ENCODE data around the gene RAB44.

Gene RAB44

DNA sequence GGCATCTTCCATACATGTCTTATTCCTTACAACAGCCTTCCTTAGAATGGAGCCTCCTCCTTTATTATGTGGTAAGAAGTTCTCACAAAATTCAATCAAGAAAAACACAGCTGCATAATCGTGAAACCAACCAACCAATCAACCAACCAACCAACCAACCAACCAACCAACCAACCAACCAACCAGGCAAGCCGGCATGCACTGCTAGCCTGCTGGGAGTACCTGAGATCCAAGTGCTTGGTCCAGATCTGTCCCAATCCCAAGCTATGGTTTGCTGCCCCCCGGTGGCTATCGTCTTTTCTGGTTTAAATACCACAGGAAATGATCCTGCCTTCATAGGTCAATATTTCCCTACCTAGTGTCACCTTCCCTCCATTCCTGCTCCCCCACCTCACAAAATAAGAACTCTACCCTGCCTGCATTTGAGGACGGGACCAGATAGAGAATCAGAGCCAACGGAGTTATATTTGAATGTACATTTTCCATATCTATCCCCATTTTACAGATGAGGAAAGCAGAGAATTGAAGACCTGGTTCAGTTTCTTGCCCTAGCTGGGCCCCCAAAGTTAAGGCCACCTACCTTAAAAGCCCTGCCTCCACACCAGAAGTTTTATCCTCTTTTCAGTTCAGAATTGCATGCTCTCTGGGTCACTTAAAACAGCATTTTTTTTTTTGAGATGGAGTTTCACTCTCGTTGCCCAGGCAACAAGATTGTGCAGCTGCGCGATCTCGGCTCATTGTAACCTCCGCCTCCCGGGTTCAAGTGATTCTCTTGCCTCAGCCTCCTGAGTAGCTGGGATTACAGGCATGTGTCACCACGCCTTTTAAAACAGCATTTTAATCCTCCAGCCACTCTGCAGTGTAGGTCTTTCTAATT, 27.1 kb downstream of the RAB44 start:
- Histone ChIP-seq H3K4me3 (ENCODE audit: extremely low read depth, insufficient read depth, low read length, poor library complexity, severe bottlenecking) (no peak overlapping the region), H3K4me1 (ENCODE audit: control insufficient read depth, insufficient read depth, low read length, poor library complexity, severe bottlenecking) (peaks cover 19% of the 10 kb centered on the region), H3K27ac (ENCODE audit: low read depth, low read length, severe bottlenecking) (no peak overlapping the region), H3K9me3 (ENCODE audit: control insufficient read depth, low read length) (no peaks in the 10 kb centered on the region), H3K36me3 (ENCODE audit: control insufficient read depth, insufficient read depth, low read length) (no peaks in the 10 kb centered on the region)
- WGBS, 2 experiments (ENCODE audit: insufficient coverage in 2 of 2), result 79 to 81% methylated on average over 6 to 8 of the region's 13 CpGs

DNA sequence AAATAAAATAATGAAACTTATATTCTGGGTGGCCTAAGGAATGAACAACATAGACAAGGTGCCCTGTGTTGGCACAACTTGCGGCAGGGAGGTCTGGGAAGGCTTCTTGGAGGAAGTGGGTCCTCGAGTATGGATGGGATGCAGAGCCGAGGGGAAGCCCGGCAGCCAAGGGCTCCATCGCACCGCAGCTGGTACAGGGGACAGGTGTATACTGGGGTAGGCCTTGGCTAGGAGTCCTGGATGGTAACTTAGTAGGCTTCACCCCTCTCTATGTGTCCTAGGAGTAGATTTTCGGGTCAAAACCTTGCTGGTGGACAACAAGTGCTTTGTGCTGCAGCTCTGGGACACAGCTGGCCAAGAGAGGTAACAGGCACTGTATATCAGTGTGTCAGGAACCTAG, 28.0 kb downstream of the RAB44 start:
- Histone ChIP-seq H3K4me1 (ENCODE audit: control insufficient read depth, insufficient read depth, low read length, poor library complexity, severe bottlenecking) (peaks cover 19% of the 10 kb centered on the region), H3K4me3 (ENCODE audit: extremely low read depth, insufficient read depth, low read length, poor library complexity, severe bottlenecking) (no peak overlapping the region), H3K27ac (ENCODE audit: low read depth, low read length, severe bottlenecking) (no peak overlapping the region), H3K36me3 (ENCODE audit: control insufficient read depth, insufficient read depth, low read length) (no peaks in the 10 kb centered on the region), H3K9me3 (ENCODE audit: control insufficient read depth, low read length) (no peaks in the 10 kb centered on the region)
- WGBS, 2 experiments (ENCODE audit: insufficient coverage in 2 of 2), result 89 to 90% methylated on average over 7 of the region's 7 CpGs

DNA sequence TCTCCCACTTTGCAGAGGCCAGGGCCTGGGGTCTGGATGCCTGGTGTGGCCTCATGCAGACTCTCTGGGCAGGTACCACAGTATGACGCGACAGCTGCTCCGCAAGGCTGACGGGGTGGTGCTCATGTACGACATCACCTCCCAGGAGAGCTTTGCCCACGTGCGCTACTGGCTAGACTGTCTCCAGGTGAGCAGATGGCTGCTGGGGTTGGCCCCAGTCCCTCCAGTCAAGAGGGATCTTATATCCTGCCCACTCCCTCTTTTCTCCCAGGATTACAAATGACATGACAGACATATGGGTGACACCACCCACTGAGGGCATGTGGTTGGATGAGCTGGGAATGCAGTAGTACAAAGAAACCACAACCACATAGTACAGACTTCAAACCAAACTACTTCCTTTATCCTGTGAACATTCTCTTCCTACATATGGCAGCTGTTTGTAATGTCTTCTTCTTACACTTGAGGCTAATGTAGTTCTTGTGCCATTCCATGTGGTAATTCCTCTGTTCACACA, 29.9 kb downstream of the RAB44 start:
- H3K27ac ChIP-seq (ENCODE audit: low read depth, low read length, severe bottlenecking), result no peak overlapping the region
- peaks cover 19% of the 10 kb centered on the region for H3K4me1 ChIP-seq (ENCODE audit: control insufficient read depth, insufficient read depth, low read length, poor library complexity, severe bottlenecking)
- H3K9me3 ChIP-seq (ENCODE audit: control insufficient read depth, low read length), result no peaks in the 10 kb centered on the region
- no peak overlapping the region for H3K4me3 ChIP-seq (ENCODE audit: extremely low read depth, insufficient read depth, low read length, poor library complexity, severe bottlenecking)
- 90 to 94% methylated on average over 7 of the region's 7 CpGs for WGBS, 2 experiments (ENCODE audit: insufficient coverage in 2 of 2)
- no peaks in the 10 kb centered on the region for H3K36me3 ChIP-seq (ENCODE audit: control insufficient read depth, insufficient read depth, low read length)

DNA sequence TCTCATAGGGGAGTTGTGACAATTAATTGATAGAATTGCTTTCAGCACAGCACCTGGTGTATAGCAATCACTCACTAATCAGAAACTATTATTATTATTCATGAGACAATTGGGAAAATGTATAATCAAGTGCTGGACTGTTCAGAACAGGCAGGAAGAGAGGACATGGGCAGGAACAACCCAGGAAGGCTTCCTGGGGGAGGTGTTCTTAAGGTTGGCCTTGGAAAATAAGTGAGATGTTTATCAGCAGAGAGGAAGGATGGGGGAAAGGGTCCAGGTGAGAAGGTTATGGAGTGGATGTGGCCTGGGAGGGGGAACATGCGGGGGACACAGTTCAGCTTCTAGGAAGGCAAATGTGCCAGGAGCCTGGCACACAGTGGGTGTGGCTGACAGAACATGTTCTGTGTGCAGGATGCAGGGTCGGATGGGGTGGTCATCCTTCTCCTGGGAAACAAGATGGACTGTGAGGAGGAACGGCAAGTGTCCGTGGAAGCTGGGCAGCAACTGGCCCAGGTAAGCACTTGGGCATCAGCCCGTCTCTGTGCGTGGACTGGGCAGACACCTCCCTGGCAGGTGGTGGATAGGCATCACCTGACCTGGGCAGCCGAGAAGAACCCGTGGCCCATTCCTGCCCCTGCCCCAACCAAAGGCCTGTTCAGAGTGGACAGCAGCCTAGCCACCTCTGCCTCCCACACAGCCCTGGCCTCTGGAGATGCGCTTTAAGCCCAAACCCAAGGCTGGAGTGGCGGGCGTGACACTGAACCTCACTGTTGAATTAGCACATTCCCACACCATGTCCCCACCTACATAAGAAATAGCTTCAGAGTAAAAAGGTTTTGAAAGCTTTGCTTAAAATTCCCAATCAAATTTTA, 30.9 kb downstream of the RAB44 start:
- Histone ChIP-seq H3K4me1 (ENCODE audit: control insufficient read depth, insufficient read depth, low read length, poor library complexity, severe bottlenecking) (peaks cover 19% of the 10 kb centered on the region), H3K27ac (ENCODE audit: low read depth, low read length, severe bottlenecking) (no peak overlapping the region), H3K4me3 (ENCODE audit: extremely low read depth, insufficient read depth, low read length, poor library complexity, severe bottlenecking) (no peak overlapping the region), H3K9me3 (ENCODE audit: control insufficient read depth, low read length) (no peaks in the 10 kb centered on the region), H3K36me3 (ENCODE audit: control insufficient read depth, insufficient read depth, low read length) (no peaks in the 10 kb centered on the region)
- 94 to 97% methylated on average over 9 to 11 of the region's 11 CpGs for WGBS, 2 experiments (ENCODE audit: insufficient coverage in 2 of 2)

DNA sequence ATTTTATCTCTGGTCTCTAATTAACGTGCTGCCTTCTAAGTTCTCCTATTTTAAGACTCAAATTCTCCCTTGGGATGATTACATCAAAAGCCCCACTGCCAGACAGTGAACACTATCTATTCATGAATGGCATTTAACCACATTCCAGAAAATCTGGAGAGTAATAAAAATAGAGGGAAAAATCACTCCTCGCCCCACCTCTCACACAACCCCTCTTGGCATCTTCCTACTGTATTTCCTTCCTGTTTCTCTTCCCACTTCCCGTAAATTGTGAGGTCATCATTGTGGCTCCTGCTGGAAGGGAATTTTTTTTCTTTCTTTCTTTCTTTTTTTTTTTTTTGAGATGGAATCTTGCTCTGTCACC, 31.5 kb downstream of the RAB44 start:
- WGBS, 2 experiments (ENCODE audit: insufficient coverage in 2 of 2), result 83% methylated on average over 1 of the region's 3 CpGs; no CpG with 5 or more reads in 1 of the 2 experiments
- H3K4me3 ChIP-seq (ENCODE audit: extremely low read depth, insufficient read depth, low read length, poor library complexity, severe bottlenecking), result no peak overlapping the region
- H3K4me1 ChIP-seq (ENCODE audit: control insufficient read depth, insufficient read depth, low read length, poor library complexity, severe bottlenecking), result peaks cover 19% of the 10 kb centered on the region
- H3K9me3 ChIP-seq (ENCODE audit: control insufficient read depth, low read length), result no peaks in the 10 kb centered on the region
- H3K36me3 ChIP-seq (ENCODE audit: control insufficient read depth, insufficient read depth, low read length), result no peaks in the 10 kb centered on the region
- no peak overlapping the region for H3K27ac ChIP-seq (ENCODE audit: low read depth, low read length, severe bottlenecking)

DNA sequence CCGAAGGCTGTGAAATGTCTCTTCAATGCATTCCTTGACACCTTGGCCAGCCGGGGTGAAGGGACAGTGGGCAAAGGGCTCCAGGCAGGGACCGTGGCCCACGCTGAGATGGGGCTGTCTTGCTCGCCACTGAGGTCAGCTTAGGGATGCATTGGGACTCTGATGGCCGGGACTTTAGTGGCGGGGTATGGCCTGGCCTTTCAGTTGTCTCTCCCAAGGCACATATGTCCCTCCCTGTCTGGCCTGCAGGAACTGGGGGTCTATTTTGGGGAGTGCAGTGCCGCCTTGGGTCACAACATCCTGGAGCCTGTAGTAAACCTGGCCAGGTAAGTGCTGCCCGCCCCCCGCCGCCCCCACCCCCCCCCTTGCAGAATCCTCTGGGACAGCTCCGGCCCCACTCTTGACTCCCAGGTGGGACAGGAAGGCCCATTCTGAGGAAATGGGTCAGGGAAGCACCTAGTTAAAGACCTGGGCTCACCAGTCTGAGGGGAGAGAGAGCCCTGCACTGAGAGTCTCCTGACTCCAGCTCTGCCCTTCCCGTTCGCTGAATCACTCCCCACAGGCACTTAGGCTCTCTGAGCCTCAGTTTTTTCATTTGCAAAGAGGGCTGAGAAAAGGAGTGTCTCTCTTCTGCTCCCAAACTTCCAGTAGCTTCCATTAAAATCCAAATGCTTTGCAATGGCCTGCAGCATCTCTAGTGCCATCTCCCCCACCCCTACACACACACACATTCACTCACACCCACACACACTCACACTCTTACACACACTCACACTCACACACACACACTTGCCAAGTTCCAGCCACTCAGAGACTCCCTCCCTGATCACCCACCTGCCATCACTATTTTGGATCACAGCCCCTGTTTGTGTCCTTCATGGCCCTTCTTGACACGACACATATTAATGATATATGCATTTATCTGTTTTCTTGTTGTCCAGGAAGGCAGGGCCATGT, 33.1 kb downstream of the RAB44 start:
- peaks cover 19% of the 10 kb centered on the region for H3K4me1 ChIP-seq (ENCODE audit: control insufficient read depth, insufficient read depth, low read length, poor library complexity, severe bottlenecking)
- no peak overlapping the region for H3K27ac ChIP-seq (ENCODE audit: low read depth, low read length, severe bottlenecking)
- WGBS, 2 experiments (ENCODE audit: insufficient coverage in 2 of 2), result 81 to 85% methylated on average over 5 to 9 of the region's 15 CpGs

DNA sequence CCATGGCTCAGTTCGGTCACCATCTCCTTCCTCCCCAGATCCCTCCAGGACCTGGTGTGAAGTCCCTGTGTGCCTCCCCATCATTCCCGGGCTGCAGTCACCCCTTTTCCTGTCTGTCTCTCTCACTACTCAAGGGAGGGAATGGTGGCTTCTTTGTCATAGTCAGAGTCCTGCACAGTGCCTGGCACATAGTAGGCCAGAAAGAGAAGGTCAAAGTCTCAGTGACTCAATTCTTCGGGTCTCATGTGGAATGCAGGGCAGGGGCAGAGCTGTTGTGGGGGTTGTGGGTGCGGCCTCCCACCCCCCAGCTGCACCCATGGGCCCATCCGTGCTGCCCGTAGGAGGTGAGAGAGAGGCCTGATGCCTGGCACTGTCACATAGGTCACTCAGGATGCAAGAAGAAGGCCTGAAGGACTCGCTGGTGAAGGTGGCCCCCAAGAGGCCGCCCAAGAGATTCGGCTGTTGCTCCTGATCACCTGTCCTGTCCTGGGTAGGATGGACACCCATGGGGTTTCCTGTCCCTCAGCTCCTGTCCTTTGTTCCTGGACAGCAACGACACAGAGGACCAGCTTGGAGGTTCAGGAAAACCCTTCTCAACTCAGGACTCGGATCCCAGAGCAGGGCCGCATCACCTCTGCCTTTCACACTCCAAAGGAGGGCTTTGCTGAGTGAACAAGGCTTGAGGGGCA, 34.1 kb downstream of the RAB44 start:
- peaks cover 16% of the 10 kb centered on the region for H3K4me1 ChIP-seq (ENCODE audit: control insufficient read depth, insufficient read depth, low read length, poor library complexity, severe bottlenecking)
- no peak overlapping the region for H3K27ac ChIP-seq (ENCODE audit: low read depth, low read length, severe bottlenecking)
- H3K9me3 ChIP-seq (ENCODE audit: control insufficient read depth, low read length), result no peaks in the 10 kb centered on the region
- no peak overlapping the region for H3K4me3 ChIP-seq (ENCODE audit: extremely low read depth, insufficient read depth, low read length, poor library complexity, severe bottlenecking)
- no peaks in the 10 kb centered on the region for H3K36me3 ChIP-seq (ENCODE audit: control insufficient read depth, insufficient read depth, low read length)
- WGBS, 2 experiments (ENCODE audit: insufficient coverage in 2 of 2), result 88 to 91% methylated on average over 6 to 8 of the region's 12 CpGs

More for the DNA sequence above, 33.1 kb downstream of the RAB44 start:
- no peaks in the 10 kb centered on the region for H3K36me3 ChIP-seq (ENCODE audit: control insufficient read depth, insufficient read depth, low read length)
- no peak overlapping the region for H3K4me3 ChIP-seq (ENCODE audit: extremely low read depth, insufficient read depth, low read length, poor library complexity, severe bottlenecking)
- H3K9me3 ChIP-seq (ENCODE audit: control insufficient read depth, low read length), result no peaks in the 10 kb centered on the region

DNA sequence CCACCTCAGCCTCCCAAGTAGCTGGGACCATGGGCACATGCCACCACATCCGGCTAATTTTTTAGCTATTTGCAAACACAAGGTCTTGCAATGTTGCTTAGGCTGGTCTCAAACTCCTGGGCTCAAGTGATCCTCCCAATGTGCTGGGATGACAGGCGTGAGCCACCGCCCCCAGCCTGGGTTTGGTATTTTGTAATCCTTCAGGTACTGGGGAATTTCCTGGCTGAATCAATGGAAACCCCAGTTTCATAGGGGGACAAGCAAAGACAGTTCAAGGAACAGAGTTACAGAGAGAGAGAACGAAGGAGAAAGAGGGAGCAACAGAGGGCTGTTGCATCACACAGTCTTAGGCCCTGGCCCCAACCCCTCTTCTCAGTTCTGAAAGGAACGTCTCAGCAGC, 35.7 kb downstream of the RAB44 start:
- Histone ChIP-seq H3K36me3 (ENCODE audit: control insufficient read depth, insufficient read depth, low read length) (no peaks in the 10 kb centered on the region), H3K9me3 (ENCODE audit: control insufficient read depth, low read length) (no peaks in the 10 kb centered on the region), H3K4me3 (ENCODE audit: extremely low read depth, insufficient read depth, low read length, poor library complexity, severe bottlenecking) (no peak overlapping the region), H3K4me1 (ENCODE audit: control insufficient read depth, insufficient read depth, low read length, poor library complexity, severe bottlenecking) (peaks cover 9% of the 10 kb centered on the region), H3K27ac (ENCODE audit: low read depth, low read length, severe bottlenecking) (no peak overlapping the region)
- WGBS, 2 experiments (ENCODE audit: insufficient coverage in 2 of 2), result 84 to 94% methylated on average over 3 of the region's 5 CpGs

DNA sequence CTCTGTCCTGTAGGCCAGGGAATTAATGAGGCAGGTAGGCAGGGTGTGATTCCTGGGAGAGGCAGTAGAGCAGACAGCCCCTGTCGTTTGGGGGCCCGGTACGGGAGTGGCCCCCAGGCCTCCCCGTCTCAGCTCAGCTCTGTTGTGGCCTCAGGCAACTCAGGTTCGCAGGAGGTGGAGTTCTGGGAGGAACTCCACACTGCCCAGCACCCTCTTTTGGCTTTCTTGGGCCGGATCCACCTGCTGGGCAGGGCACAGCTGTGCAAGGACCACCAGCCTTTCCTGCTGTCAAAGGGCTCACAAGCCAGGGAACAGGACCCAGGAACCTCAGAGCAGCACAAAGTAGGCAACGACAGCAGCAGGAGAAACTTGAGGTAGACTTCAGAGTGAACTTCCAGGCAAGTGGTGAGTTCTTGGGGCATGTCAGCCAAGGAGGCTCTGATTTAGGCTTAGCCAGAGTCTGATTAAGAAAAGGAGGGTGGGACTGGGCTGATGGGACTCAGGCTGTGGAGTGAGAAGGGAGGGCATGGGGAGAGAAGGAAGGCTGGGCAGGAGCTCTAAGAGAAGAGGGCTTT, 36.9 kb downstream of the RAB44 start:
- H3K4me1 ChIP-seq (ENCODE audit: control insufficient read depth, insufficient read depth, low read length, poor library complexity, severe bottlenecking), result no peaks in the 10 kb centered on the region
- no peak overlapping the region for H3K27ac ChIP-seq (ENCODE audit: low read depth, low read length, severe bottlenecking)
- no peak overlapping the region for H3K4me3 ChIP-seq (ENCODE audit: extremely low read depth, insufficient read depth, low read length, poor library complexity, severe bottlenecking)
- H3K9me3 ChIP-seq (ENCODE audit: control insufficient read depth, low read length), result no peaks in the 10 kb centered on the region
- 92 to 93% methylated on average over 5 to 7 of the region's 7 CpGs for WGBS, 2 experiments (ENCODE audit: insufficient coverage in 2 of 2)
- H3K36me3 ChIP-seq (ENCODE audit: control insufficient read depth, insufficient read depth, low read length), result no peaks in the 10 kb centered on the region

Data from mesodermal cell (in vitro differentiated cells).